DND-41 (cell line): ENCODE results near the gene DGKA.
"Not testable (repeated sequence)": the region's sequence is repeated elsewhere in the genome, so short reads cannot be mapped to it uniquely, and the experiment has no call there.

Experiments used
- ATAC-seq: fragments of 200-7000 bp; cut with Tn5 transposase; 3 replicates; pipeline ENCODE4 v1.9.1; 2021; ENCODE audit warnings: low read depth; ENCODE audit not compliant: insufficient read depth
- DNase-seq: peaks from one replicate; pipeline ENCODE4 v3.0.0-alpha.2; 2020
- H2AFZ ChIP-seq: 2 replicates; pipeline ENCODE4 v1.6.0; 2012; ENCODE audit warnings: low read depth, low read length
- H3K27ac ChIP-seq: 2 replicates; pipeline ENCODE4 v1.5.1; 2012; ENCODE audit warnings: low read length, inconsistent platforms
- H3K27me3 ChIP-seq: fragments of 200-600 bp; sonication (generic); 2 replicates; pipeline ENCODE4 v1.6.0; 2012; ENCODE audit warnings: low read length, mild to moderate bottlenecking, inconsistent platforms; ENCODE audit not compliant: insufficient read depth, poor library complexity
- H3K36me3 ChIP-seq: 2 replicates; pipeline ENCODE4 v1.5.1; 2012; ENCODE audit warnings: low read length, inconsistent platforms; ENCODE audit not compliant: insufficient read depth
- H3K4me1 ChIP-seq: 2 replicates; pipeline ENCODE4 v1.5.1; 2012; ENCODE audit warnings: mild to moderate bottlenecking, low read length; ENCODE audit not compliant: insufficient read depth
- H3K4me2 ChIP-seq: 2 replicates; pipeline ENCODE4 v1.6.0; 2012; ENCODE audit warnings: mild to moderate bottlenecking, moderate library complexity, low read length, inconsistent platforms; ENCODE audit not compliant: insufficient read depth
- H3K4me3 ChIP-seq, 2 experiments: fragments of 200-600 bp in 1 of 2; shearing (Covaris generic) in 1 of 2; 2 replicates each; pipeline ENCODE4 v1.5.1; 2012 to 2016; ENCODE audit warnings: inconsistent platforms in 2 of 2, low read length in 2 of 2, mild to moderate bottlenecking in 2 of 2, low read depth in 1 of 2, moderate library complexity in 1 of 2
- H3K79me2 ChIP-seq: 2 replicates; pipeline ENCODE4 v1.6.0; 2012; ENCODE audit warnings: low read length, inconsistent platforms; ENCODE audit not compliant: insufficient read depth
- H3K9ac ChIP-seq: 2 replicates; pipeline ENCODE4 v1.6.0; 2012; ENCODE audit warnings: low read depth, mild to moderate bottlenecking, inconsistent platforms, low read length, moderate library complexity
- H3K9me3 ChIP-seq: 2 replicates; pipeline ENCODE4 v1.5.1; 2012; ENCODE audit warnings: low read length, moderate library complexity, mild to moderate bottlenecking, inconsistent platforms; ENCODE audit not compliant: insufficient read depth, severe bottlenecking
- H4K20me1 ChIP-seq: 2 replicates; pipeline ENCODE4 v1.6.0; 2012; ENCODE audit warnings: low read length; ENCODE audit not compliant: insufficient read depth
- EZH2 ChIP-seq: IDR thresholded peaks from 3 replicates; pipeline ENCODE4 v1.6.1; 2012; ENCODE audit warnings: borderline replicate concordance, low read depth, mild to moderate bottlenecking, moderate library complexity, low read length, inconsistent platforms; ENCODE audit not compliant: severe bottlenecking
- TF ChIP-seq, protein P1 (sequence below): IDR thresholded peaks from 2 replicates; pipeline ENCODE4 v1.5.1; 2012; ENCODE audit warnings: borderline replicate concordance, low read length, moderate library complexity, mild to moderate bottlenecking; ENCODE audit not compliant: poor library complexity, severe bottlenecking; ENCODE audit errors: extremely low read depth

DGKA gene

DNA sequence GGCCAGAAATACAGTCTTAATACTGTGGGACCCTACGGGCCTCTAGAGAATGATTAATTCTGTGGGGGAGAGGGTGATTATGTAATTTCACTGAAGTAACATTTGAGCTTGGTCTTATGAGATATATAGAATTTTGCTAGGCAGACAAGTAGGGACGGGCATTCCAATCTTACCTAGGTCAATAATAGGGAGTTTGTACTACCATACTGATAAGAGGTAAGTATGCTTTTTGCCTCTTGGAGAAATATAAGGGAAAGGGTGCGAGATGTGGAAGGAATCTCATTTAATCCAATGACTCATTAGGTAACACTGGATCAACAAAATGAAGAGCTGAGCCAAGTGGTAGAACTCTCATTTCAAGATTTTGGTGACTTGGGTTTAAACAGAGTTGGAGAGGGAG, 48.1 kb downstream of the DGKA start:
- Histone ChIP-seq H3K4me3 (no peak overlapping the region), H2AFZ (no peak overlapping the region), H3K79me2 (peaks cover 54% of the 10 kb centered on the region), H4K20me1 (0 out of 2 replicates have a peak, but pooled peaks cover 2% of the 10 kb centered on the region), H3K9ac (no peak overlapping the region), H3K4me1 (peaks cover 22% of the 10 kb centered on the region), H3K9me3 (no peaks in the 10 kb centered on the region), H3K36me3 (peaks cover 40% of the 10 kb centered on the region), H3K27me3 (no peaks in the 10 kb centered on the region), H3K27ac (no peak overlapping the region), H3K4me2 (no peak overlapping the region)
- TF ChIP-seq EZH2: no peak
- TF ChIP-seq, protein P1, sequence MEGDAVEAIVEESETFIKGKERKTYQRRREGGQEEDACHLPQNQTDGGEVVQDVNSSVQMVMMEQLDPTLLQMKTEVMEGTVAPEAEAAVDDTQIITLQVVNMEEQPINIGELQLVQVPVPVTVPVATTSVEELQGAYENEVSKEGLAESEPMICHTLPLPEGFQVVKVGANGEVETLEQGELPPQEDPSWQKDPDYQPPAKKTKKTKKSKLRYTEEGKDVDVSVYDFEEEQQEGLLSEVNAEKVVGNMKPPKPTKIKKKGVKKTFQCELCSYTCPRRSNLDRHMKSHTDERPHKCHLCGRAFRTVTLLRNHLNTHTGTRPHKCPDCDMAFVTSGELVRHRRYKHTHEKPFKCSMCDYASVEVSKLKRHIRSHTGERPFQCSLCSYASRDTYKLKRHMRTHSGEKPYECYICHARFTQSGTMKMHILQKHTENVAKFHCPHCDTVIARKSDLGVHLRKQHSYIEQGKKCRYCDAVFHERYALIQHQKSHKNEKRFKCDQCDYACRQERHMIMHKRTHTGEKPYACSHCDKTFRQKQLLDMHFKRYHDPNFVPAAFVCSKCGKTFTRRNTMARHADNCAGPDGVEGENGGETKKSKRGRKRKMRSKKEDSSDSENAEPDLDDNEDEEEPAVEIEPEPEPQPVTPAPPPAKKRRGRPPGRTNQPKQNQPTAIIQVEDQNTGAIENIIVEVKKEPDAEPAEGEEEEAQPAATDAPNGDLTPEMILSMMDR: no peak
- DNase-seq (no peak), ATAC-seq (no peak)

DNA sequence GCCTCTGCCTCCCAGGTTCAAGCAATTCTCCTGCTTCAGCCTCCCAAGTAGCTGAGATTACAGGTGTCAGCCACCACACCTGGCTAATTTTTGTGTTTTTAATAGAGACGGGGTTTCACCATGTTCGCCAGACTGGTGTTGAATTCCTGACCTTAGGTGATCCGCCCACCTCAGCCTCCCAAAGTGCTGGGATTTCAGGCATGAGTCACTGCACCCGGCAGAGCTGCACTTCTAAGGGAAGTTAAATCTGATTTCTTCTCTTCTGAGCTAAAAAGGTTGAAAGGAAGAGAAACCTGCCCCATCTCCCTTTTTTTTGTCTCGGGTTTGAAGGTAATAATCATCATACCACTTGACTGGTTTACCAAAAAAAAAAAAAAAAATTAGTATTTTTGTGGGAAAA, 50.9 kb downstream of the DGKA start:
- peaks cover 45% of the 10 kb centered on the region for H3K36me3 ChIP-seq
- peaks cover 28% of the 10 kb centered on the region for H3K79me2 ChIP-seq
- not testable (repeated sequence) for DNase-seq, H4K20me1 ChIP-seq, H3K9me3 ChIP-seq, H3K27ac ChIP-seq, H3K4me2 ChIP-seq, H3K27me3 ChIP-seq, ATAC-seq, H2AFZ ChIP-seq, H3K9ac ChIP-seq, H3K4me1 ChIP-seq, H3K4me3 ChIP-seq

DNA sequence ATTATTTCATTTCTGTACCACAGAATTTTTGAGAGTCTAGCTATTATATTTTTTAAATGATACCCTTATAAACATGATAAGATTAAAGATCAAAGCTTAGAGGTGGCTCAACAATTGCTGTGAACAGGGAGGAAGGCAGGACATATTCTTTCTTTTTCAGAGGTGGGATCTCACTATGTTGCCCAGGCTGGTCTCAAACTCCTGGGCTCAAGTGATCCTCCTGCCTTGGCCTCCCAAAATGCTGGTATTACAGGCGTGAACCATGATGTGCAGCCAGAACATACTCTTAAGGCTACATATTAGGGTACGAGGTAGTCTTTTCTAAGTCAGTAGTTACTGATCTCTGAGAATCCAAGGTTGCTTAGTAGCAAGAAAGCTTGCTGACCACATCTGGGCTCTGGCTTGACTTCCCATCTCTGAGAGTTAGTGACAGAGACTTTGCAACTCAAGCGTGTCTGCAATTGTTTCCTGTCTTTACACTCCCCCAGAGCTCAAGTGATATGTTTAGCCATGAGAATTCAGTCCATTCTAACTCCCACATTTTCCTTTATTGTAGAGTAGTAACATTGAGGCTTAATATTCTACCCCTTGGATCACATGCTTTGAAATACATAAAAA, 51.5 kb downstream of the DGKA start:
- H3K36me3 ChIP-seq: peaks cover 47% of the 10 kb centered on the region
- H3K9ac ChIP-seq: no peak overlapping the region
- H3K27ac ChIP-seq: 0 out of 2 replicates have a peak overlapping the region, but pooled peaks have one; percentile 43
- H3K4me3 ChIP-seq: no peak overlapping the region
- no peak overlapping the region for H3K4me2 ChIP-seq
- no peaks in the 10 kb centered on the region for H3K9me3 ChIP-seq
- ATAC-seq (no peak), DNase-seq (no peak)
- H3K79me2 ChIP-seq: peaks cover 23% of the 10 kb centered on the region
- no peaks in the 10 kb centered on the region for H4K20me1 ChIP-seq
- H3K4me1 ChIP-seq: 0 out of 2 replicates have a peak, but pooled peaks cover 2% of the 10 kb centered on the region
- TF ChIP-seq, protein P1: no peak
- no peak for TF ChIP-seq EZH2
- H3K27me3 ChIP-seq: no peaks in the 10 kb centered on the region
- H2AFZ ChIP-seq: no peak overlapping the region

DNA sequence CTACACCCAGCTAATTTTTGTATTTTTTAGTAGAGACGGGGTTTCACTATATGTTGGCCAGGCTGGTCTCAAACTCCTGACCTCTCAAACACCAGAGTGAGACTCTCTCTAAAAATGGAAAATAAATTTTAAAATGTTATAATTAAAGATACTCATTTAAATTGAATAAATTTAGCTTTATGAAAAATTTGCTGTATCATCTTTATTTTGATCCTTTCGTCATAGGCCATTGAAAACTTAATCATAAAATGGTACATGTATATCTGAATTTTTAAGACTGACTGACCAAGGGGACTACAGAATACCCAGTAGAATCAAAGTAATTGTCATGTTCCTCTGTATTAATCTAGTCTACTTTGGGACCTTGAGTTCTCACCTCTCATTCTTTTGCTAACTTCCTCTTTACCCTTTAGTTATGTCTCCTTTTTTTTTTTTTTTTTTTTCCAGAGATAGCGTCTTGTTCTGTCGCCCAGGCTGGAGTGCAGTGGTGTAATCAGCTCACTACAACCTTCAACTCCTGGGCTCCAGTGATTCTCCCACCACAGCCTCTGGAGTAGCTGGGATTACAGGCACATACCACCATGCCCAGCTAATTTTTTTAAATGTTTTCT, 52.4 kb downstream of the DGKA start:
- DNase-seq (no peak), ATAC-seq (no peak)
- no peak overlapping the region; the same call in 1 of the 2 replicates for H3K27ac ChIP-seq
- no peak overlapping the region for H3K4me2 ChIP-seq
- H3K9ac ChIP-seq: no peak overlapping the region
- no peak overlapping the region for H3K4me3 ChIP-seq
- H3K4me1 ChIP-seq: 0 out of 2 replicates have a peak, but pooled peaks cover 2% of the 10 kb centered on the region
- no peak overlapping the region for H2AFZ ChIP-seq
- TF ChIP-seq, protein P1: no peak
- TF ChIP-seq EZH2: no peak
- no peaks in the 10 kb centered on the region for H3K27me3 ChIP-seq
- H3K9me3 ChIP-seq: no peaks in the 10 kb centered on the region
- no peaks in the 10 kb centered on the region for H4K20me1 ChIP-seq
- peaks cover 49% of the 10 kb centered on the region for H3K36me3 ChIP-seq
- peaks cover 16% of the 10 kb centered on the region for H3K79me2 ChIP-seq
